ENCODE results near the gene FALEC. TPM values are rescaled to one million over a fixed set of nuclear protein-coding genes. Genes with fewer than 3 reads are reported as not detected.

Gene FALEC
- total and polyA plus RNA-seq, 9 of the 15 experiments (the other 6 are each of a cell fraction or from before 2014, with no cell fraction given), result 0.15 to 1.8 (median 0.53) TPM; not detected in 5

DNA sequence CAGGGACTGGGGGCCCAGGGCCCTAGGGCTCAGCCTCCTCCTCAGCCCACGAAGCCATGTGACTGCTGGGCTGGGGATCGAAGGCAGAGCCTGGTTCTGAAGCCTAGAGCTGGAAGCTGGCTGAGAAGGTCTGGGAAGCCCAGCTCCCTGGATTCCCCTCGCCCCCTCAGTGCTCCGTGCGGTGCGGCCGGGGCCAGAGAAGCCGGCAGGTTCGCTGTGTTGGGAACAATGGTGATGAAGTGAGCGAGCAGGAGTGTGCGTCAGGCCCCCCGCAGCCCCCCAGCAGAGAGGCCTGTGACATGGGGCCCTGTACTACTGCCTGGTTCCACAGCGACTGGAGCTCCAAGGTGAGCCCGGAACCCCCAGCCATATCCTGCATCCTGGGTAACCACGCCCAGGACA, 42.8 kb downstream of the FALEC start:
- Histone ChIP-seq H3K4me2 (ENCODE audit: insufficient read depth, low read length) (no peak overlapping the region), H3K4me1 (replicated peaks in 1 of 2; ENCODE audit: control insufficient read depth in 2 of 2, insufficient read depth in 2 of 2, low read length in 2 of 2) (peaks cover 32 to 85% of the 10 kb centered on the region in 2 experiments), H3K4me3 (no peak overlapping the region), H3K36me3 (ENCODE audit: control insufficient read depth, insufficient read depth, low read length) (peaks cover 85% of the 10 kb centered on the region), H3K27me3 (ENCODE audit: control insufficient read depth in 2 of 2, insufficient read depth in 2 of 2, low read length in 2 of 2) (no peaks in the 10 kb centered on the region), H3K9ac (ENCODE audit: insufficient read depth in 1 of 2, low read depth in 2 of 2, low read length in 2 of 2) (peak overlapping the region in 1 of 2 experiments; percentile 24; a peak in 1 of 4 replicates), H3K79me2 (ENCODE audit: control insufficient read depth, insufficient read depth, low read length) (peaks cover 56% of the 10 kb centered on the region), H4K20me1 (replicated peaks; ENCODE audit: control insufficient read depth, insufficient read depth, low read length) (peaks cover 19% of the 10 kb centered on the region), H3K27ac (ENCODE audit: extremely low read depth, low read depth, low read length) (no peak overlapping the region), H3K9me3 (replicated peaks; ENCODE audit: control insufficient read depth, insufficient read depth, low read depth, low read length) (no peaks in the 10 kb centered on the region), H2AFZ (ENCODE audit: low read depth, low read length) (no peak overlapping the region), H3K9me1 (ENCODE audit: control insufficient read depth, insufficient read depth, low read length) (peaks cover 6% of the 10 kb centered on the region)
- no peak for FAIRE-seq
- DNase-seq (ENCODE audit: extremely low read depth in 1 of 4, low spot score in 3 of 4), result no peak
- in situ Hi-C loops (cut with MboI) (no loop called here), intact Hi-C loops (cut with micrococcal nuclease) (no loop called here)
- TF ChIP-seq RBFOX2 (IDR thresholded peaks at IDR 0.05; ENCODE audit: low read depth, low read length) (peak; percentile 76), ZNF57 (CRISPR knock-in tag; IDR thresholded peaks at IDR 0.05) (no peak), RBM25 (IDR thresholded peaks at IDR 0.05; ENCODE audit: low read depth, low read length, severe bottlenecking) (no peak), ZKSCAN1 (IDR thresholded peaks at IDR 0.05; ENCODE audit: low read depth, low read length) (no peak)
- WGBS (ENCODE audit: insufficient coverage, low coverage, missing lambda C conversion rate), result 74% methylated on average over 14 of the region's 15 CpGs
- BruUV-seq (replicated peaks), result no TSS peak
- POLR2A ChIA-PET, result interaction anchor here (0.9 to 2.7 kb wide), 12 partner anchors 8 to 448 kb away, joined by 3 to 9 read pairs (median 3); partner anchors contain the start of gene GOLPH3L
- ATAC-seq, result no peak
- CTCF ChIA-PET (ENCODE audit: low intra/inter-chr PET ratio), result no interaction called here

All from K562 (cell line).